ENCODE measurements around the gene USP6NL.

DNA sequence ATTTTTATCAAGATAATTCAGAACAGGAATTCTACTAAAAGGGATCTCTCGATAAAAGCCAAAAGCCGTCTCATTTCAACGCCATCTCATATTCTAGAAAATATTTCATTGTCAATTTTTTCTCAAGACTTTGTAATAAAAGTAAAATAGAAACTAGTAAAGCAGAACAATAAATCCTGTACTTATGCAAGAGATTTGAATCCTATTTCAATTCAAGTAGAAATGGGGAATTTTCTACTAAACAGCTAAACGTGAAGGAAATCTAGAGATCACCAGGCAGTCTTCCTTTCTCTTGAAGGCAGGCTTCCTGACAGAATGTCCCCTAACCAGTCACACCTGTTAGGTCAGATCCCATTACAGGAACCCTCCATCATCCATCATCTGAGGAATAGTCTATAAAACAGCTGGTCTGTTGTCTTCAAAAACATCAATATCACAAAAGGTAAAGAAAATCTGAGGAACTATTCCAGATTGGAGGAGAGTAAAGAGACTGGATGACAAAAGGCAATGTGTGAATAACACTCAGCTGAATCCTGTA lies 23.7 kb downstream of the USP6NL start:
- TF ChIP-seq, protein P1, sequence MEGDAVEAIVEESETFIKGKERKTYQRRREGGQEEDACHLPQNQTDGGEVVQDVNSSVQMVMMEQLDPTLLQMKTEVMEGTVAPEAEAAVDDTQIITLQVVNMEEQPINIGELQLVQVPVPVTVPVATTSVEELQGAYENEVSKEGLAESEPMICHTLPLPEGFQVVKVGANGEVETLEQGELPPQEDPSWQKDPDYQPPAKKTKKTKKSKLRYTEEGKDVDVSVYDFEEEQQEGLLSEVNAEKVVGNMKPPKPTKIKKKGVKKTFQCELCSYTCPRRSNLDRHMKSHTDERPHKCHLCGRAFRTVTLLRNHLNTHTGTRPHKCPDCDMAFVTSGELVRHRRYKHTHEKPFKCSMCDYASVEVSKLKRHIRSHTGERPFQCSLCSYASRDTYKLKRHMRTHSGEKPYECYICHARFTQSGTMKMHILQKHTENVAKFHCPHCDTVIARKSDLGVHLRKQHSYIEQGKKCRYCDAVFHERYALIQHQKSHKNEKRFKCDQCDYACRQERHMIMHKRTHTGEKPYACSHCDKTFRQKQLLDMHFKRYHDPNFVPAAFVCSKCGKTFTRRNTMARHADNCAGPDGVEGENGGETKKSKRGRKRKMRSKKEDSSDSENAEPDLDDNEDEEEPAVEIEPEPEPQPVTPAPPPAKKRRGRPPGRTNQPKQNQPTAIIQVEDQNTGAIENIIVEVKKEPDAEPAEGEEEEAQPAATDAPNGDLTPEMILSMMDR (optimal IDR thresholded peaks at IDR 0.05 in 1 of 3, IDR thresholded peaks at IDR 0.05 in 1 of 3, conservative IDR thresholded peaks at IDR 0.05 in 1 of 3; ENCODE audit: extremely low read depth in 1 of 3, insufficient read depth in 2 of 3, low read length in 3 of 3), result no peak
- TF ChIP-seq EZH2 (IDR thresholded peaks at IDR 0.05; ENCODE audit: low read length), result no peak
